Activated CD4-positive, alpha-beta T cell treated with anti-CD3 and anti-CD28 coated beads for 24 hours (primary cell): ENCODE data around the gene FAM83F.
"Not testable (repeated sequence)": the region's sequence is repeated elsewhere in the genome, so short reads cannot be mapped to it uniquely, and the experiment has no call there.

Experiments used
- DNase-seq, 2 donors: peaks; one replicate each; pipeline ENCODE4 v3.0.0-alpha.2; 2020; ENCODE audit warnings: low read depth in 2 of 2

FAM83F gene

DNA sequence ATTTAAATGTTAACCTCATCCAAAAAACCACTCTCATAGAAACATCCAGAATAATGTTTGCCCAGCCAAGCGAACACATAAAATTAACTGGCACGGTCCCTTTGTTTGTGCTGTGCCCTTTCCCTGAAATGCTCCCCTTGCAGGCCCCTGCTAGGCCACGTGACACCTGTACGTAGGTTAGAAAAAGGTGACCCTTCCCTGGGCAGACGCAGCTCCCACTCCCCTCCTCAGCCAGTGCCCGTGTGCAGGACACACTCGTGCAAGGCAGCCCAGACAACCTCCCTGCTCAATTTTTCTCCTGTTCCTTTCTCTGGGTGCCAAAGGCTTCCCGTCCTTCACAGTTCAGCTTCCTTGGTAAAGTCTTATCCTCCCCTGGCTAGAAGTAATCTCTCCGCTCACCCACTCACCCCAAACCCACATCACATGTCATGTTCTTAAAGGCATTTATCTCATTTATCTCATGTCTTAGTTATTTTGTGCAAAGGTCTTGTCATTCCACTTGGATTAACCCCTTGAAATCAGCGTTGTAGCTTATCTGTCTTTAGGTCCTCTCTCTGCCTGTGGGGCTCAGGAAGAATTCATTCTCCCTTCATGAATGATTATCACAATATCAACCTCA lies 20.7 kb downstream of the FAM83F start:
- DNase-seq: no peak

DNA sequence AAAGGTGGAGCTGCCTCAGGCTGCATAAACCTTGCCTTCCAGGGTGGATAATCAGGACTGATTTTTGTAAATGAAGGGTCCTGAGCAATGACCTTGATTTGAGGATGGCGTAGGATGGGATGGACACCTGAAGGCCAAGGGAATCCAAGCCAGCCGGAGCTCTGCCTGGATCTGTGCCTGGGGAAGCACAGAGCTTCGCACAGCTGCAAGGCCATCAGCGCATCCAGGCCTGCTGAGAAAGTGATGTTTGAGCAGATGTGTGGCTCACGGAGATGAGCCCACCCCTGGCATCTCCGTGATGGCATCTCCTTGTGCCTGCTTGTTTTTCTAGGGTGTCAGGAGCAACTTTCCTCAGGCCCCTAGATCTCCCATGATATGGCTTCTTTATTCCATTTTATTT lies 23.3 kb downstream of the FAM83F start:
- no peak for DNase-seq

DNA sequence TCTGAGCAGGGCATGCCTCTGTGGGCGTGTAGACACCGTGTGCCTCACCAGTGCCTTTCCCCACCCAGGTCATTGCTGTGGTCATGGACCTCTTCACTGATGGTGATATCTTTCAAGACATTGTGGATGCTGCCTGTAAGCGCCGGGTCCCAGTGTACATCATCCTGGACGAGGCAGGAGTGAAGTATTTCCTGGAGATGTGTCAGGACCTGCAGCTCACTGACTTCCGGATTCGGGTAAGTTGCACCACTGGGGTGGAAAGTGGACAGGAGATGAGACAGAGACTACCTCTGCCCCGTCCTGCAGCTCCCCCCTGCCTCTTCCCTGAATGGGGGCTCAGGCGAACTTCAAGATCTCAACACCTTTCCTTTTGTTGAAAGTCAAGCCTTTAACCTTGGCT lies 24.3 kb downstream of the FAM83F start:
- DNase-seq: no peak

DNA sequence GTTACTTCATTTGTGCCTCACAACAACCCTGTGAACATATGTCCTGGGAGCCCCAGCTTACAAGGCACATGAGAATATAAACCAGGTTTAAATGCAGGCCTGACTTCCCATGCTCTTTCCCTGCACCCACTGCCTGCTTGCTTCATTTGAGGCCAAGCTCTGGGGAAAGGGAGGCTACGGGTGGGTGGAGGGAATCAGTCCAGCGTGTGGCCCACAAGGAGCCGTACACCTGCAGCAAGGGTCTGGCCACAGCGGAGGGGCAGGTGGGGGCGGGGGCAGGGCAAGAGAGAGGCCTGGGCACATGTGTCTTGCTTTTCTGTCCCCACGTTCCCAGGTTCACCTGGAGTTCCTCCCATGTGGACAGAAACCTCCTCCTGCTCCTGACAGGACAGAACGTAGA lies 26.2 kb downstream of the FAM83F start:
- no peak for DNase-seq

DNA sequence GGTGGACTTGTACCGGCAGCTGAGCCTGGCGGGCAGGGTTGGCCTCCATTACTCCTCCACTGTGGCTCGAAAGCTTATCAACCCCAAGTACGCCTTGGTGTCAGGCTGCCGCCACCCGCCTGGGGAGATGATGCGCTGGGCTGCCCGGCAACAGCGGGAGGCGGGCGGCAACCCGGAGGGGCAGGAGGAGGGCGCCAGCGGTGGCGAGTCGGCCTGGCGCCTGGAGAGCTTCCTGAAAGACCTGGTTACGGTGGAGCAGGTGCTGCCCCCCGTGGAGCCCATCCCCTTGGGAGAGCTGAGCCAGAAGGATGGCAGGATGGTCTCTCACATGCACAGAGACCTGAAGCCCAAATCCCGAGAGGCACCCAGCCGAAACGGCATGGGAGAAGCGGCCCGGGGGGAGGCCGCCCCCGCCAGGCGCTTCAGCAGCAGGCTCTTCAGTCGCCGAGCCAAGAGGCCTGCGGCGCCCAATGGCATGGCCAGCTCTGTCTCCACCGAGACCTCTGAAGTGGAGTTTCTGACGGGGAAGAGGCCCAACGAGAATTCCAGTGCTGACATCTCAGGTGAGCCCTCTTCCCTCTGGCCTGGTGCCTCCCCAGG lies 26.7 kb downstream of the FAM83F start:
- no peak for DNase-seq

DNA sequence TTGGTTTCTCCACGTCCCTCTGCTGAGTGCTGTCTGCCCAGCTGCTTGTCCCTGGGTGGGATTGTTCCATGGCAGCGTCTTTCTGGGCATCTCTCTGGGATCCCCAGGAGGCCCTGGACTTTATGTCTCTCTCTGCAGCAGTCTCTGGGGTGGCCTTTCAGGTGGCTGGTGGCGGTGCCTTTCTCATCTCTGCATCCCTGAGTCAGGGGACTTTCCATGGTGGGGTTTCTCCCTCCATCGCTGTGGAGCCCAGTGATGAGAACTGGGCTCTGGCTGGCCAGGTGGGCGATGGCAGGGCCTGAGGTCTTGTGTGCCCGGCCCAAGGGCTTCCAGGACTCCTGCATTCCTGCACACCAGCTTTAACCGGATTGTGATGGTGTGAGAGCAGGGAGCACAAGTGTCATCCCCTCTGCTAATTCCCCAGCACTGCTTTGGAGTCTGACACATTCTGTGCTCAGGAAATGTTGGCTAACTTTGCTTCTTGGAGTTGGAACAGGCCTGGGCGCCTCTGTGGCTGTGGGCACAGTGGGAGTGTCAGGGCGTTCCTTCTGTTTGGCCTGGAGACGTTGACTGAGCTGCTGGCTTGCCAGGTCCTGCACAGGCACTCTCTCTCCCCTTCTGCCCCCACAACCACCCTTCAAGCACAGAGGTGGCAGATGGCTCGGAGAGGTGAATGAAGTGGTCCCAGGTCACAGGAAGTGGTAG lies 27.9 kb downstream of the FAM83F start:
- DNase-seq: no peak

DNA sequence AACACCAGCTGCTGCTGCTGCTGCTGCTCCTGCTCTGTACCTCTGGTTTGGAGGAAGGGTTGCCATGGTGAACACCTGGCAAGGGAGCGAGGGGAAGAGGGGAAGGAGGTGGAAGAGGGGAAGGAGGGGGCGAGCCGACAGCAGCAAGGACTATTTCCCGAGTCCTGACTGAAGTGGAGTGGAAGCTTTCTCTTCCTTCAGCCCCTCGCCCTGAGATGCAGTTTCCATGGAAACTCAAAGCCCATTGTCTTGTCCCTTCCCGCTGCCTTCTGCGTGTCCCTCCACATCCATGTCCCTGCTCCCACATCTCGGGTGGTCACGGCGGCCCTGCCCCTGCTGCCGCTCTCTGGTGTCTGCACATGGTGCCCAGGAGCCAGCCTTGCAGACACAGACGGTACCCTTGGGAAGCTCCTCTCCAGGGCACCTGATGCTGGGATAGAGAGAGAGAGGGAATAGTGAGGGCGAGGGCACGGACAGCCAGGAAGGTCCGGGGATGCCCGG lies 28.6 kb downstream of the FAM83F start:
- no peak for DNase-seq

DNA sequence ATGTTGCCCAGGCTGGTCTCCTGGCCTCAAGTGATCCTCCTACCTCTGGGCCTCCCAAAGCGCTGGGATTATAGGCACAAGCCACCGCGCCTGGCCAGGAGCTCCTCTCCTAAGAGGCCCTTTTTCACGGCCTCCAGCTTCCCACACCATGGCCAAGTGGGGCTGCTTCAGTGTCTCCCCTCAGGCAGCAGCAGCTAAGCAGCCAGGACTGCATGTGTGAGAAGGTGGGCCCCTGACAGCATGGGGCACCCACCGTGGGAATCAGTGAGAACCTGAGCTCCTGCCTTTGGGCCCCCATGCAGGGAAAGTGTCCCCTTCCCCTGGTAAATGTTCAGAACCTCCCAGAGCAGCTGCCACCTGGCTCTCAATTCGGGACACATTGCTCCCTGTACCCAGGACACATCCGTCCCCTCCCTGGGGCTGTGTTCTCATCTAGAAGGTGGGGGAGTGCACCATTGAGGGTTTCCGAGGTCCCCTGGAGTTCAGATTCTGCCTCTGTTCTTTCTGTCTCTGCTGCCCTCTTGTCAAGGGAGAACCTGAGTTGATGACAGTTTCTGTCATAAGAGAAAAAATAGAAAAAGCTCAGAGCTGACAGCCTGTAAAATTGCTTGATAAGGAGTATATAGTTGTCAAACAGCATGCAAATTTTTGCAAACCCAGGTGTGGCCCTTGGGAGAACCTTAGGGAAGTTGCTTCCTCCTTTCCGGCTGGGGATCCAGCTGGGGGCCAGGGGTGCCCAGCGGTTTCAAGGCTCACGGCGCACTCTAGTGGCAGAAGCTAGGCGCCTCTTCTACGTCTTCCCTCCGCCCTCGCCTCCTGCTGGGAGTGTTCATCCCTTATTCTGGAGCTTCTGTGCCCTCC lies 29.7 kb downstream of the FAM83F start:
- DNase-seq: peak; percentile 48 to 54

DNA sequence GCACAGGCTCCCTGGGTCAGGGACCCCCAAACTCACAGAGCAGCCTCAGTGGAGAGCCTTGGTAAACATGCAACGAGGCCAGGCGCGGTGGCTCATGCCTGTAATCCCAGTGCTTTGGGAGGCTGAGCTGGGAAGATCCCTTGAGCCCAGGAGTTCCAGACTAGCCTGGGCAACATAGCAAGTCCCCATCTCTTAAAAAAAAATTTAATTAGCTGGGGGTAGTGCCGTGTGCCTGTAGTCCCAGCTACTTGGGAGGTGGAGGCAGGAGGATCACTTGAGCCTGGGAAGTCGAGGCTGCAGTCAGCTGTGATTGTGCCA lies 30.3 kb downstream of the FAM83F start:
- not testable (repeated sequence) for DNase-seq

DNA sequence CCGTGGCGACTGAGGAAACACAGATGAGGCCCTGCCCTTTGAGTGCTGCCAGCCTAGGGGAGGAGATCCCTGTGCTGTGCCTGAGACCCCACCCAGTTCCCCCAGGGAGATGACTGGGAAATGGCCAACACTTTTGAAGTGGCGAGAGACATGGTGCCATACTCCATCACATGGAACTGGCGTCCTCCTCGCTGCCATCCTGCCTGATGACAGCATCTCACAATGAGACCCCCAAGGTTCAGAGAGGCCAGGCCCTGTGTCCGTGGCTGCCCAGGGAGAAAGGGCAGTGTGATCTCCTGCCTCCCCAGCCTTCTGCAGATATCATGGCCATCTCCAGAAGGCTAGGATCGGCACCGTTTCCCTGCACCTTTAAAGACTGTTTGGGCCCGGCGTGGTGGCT lies 31.1 kb downstream of the FAM83F start:
- no peak for DNase-seq

DNA sequence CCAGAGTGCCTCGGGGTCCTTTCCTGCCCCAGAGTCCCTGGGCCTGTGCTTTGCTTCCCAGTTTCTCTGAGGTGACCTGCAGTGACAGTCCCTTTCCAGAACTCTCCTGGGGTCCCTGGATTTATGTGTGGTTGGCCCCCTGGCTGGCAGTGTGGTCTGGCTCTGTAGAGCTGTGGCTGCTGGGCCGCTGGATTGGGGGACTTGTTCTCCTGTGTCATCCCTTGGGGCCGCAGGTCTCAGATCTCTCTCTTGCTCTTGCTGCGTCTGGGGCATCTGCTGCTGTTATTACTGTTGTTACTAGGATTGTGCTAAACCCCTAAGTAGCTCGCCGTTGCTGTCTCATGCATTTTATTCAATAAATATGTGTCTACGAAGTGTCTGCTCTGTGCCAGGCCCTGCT lies 31.9 kb downstream of the FAM83F start:
- no peak for DNase-seq

DNA sequence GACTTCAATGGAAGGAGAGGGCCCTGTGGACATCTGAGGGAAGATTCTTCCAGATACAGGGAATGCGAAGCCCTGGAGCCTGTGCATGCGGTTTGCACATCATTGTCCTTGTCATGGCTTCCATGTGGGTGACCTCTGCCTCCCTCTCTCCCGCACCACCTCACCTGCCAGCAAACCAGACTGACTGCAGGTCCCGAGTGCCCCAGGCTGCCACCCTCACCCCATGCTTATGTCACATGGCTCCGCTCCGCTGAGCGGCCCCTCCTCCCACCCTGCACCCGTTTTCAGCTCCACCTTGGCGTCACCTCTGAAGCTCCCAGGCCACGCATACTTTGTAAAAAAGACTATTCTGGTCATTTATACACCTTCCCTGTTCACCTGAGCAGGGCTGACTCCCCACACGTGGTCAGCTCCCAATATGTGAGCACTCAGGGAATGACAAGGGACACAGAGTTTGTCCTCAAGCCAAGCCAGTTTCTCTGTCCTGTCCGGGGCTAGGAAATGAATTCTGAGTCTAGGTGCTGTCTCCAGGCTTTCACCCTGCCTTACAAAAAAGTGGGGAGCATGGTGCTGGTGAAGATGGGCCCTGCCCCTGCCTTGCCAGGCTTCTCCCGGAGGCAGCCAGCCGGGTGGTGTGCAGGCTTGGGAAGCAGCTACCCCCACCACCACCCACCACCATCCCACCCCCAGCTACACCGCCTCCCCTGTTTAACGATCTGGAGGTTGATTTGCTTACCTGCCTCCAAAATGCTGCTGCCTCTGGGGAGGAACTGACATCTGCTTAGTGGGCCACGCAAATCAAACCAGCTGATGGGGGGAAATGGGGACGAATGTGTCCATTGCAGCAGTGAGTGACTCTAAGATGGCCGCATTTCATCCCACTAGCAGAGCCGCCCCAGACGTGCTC lies 32.7 kb downstream of the FAM83F start:
- DNase-seq: no peak

DNA sequence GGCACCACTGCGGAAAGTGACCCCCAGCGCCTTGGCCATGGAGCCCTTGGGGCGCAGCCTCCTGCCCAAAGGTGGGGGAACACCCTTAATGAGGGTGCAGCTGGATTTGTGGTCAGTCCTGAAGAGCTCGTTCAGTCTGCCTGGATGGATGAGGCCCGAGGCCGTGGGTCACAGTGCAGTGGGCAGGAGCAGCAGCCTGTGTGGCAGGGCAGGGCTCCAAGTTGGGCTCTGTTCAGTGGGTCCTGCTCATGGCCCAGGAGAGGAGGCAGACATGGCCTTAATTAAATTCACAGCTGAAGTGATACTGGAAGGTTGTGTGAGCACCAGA lies 33.3 kb downstream of the FAM83F start:
- DNase-seq: no peak

DNA sequence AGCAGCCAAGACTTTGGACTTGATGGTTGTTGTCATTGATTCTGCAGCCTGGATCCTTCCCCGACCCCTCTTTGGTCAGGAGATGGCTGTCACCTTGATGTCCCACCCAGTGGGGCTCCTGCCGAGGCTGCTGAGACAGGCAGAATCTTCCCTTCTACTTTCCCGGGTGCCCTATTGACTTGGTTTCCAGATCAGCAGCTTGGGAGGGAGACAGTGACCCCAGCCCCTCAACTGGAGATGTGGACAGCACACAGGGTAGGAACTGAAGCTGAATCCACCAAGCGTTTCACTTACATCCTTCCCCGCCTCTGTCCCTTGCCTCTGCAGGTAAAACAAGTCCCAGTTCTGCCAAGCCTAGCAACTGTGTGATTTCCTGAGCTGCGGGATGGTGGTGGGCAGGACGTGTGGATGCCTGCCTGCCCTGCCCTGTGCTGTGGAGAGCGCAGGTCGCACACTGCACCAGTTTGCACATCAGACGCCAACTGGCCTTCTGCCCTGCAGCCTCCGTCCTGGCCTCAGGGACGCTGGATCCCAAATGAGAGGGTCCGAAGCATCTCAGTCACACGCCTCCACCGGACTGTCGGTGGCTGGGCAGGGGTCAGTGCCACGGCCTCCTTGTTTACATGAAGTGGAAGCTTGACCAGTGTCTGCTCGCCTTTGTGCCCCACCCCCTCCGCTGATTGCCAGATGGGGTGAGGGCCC lies 34.6 kb downstream of the FAM83F start:
- DNase-seq: no peak

DNA sequence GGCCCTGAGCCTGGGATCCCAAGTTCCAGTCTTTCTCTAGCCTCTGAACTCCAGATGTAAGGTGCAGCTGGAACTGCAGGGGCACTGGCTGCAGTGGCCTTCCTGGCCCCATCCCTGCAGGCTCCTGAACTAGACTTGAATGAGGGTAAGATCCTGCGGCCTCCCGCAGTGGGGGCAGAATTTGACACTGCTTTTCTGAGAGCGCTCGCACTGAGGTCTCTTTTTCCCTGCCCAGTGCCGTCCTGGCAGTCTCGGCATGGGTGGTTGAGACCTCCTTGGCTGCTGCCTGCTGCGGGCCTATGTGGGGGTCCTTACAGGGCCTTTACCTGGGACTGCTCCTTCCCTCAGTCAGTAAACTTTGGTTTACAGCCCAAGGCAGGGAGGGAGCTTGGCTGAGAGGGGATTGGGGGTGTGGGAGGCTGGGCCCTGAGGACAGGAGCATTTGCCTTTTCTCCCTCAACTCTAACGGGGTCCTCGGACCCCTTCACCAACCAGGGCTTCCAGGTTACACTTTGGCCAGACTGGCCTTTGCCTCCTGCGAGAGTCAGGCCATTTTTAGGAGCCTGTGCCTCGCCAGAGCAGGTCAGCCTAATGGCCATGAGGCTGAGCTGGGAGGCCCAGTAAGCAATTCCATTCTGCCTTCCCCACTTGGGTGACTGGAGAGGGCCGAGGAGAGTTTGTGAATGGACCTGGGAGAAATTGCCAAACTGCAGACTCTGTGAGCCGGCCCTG lies 35.4 kb downstream of the FAM83F start:
- no peak for DNase-seq

DNA sequence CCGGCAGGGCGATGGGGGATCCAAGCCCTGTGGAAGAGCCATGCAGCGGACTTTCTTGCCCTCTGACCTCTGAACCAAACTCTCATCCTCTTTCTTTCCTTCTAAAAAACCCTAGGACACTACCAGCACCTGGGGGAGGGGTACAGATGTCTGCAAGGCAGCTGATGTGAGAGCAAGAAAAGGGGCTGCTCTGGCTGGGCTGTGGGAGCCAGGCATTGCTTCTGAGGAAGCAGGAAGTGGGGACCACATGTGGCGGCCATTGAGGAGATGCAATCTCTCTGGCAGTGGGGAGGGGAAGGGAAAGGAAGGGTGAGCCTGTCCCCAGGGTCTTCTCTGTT lies 36.0 kb downstream of the FAM83F start:
- no peak for DNase-seq

DNA sequence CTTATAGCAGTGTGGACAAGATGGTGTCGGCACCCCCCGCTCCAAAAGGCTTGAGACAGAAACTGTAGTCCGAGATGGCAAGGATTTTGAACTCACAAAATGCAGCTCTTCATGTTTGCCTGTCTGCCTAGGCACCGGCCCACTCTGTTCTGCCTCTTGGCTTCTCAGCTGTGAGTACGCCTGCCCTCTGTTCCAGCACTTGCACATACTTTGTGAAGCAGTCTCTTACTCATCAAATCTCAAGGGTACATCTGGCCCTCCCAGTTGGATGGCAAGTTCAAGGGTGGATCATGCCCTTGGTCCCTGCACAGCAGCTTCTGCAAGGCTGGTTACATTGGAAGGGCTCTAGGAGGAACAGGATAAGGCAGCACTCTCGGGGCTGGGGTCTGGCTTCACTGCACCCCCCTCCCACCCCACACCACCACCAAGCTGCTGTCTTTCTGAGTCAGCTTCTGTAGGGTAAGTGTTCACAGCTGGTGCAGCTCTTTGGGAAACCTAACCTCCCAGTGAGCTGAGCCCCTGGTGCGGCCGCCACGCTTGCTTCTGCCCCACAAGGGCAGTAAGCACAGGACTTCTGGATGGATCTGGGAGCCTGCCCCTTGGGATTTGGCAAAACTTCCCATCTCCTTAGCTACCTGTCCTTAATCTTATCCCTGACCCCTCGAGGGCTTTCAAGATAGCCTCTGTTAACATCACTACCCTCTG lies 37.2 kb downstream of the FAM83F start:
- DNase-seq: no peak

DNA sequence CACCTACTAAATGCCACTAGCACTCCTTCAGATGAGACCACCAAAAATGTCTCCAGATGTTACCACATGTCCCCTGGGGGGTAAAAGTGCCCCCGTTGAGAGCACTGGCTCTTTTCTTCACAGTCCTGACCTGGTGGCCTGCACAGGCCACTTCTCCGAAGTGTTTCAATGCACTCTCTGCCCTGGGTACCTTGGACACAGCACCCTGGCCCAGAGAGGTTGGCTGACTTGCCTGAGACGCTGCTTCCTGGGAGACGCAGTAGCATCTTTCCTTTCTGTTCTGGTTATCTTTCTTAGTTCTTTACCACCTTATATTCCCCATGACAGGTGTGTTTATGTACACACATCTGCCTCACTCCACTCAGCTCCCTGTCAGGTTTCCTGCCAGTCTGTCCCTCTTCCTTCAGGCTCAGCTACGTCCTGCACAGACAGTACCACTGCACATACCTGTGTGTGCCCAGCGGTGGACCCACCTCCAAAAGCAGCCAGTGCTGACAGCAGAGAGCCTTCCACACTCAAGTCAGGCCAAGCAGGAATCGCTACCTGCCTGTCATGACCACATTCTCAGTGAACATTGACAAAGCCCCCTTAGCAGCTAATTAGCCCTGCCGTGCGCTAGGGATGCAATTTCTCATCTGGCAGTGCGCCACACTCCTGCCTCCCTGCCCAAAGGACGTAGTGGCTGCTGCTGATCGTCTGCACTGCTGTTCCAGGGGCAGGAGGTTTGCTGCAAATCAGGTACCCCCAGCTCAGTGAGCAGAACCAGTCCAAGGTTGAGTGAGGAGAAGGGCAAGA lies 39.0 kb downstream of the FAM83F start:
- DNase-seq: no peak

DNA sequence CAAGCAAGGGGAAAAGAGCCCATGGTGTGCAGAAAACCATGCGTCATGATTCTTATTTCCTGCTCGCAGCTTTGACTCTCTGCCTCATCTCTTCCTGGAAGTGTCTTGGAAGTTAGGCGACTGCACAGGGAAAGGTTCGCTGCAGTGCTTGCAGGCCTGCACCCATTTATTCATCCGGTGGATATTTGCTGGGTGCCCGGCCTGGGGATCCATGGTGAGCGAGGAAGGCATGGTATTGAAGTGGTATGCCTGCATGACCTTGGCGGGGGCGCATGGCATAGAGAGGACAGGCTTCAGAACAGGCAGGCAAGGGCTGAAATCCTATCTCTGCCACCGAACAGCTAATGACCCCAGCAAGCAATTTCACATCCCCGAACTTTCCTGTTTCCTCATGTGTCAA lies 40.6 kb downstream of the FAM83F start:
- no peak for DNase-seq
